HEK293 (cell line): ENCODE measurements around the gene KCNMA1.

Experiments used
- CTCF ChIP-seq: fragments of 450-650 bp; formaldehyde crosslinking; IDR thresholded peaks from 2 replicates; pipeline ENCODE4 v1.5.1; 2016; ENCODE audit warnings: missing biosample characterization, missing genetic modification characterization
- KLF9 ChIP-seq: fragments of 450-650 bp; formaldehyde crosslinking; IDR thresholded peaks from 2 replicates; pipeline ENCODE4 v1.5.1; 2016; ENCODE audit warnings: missing biosample characterization, missing genetic modification characterization, low read depth
- PBX3 ChIP-seq: sonication (generic); formaldehyde crosslinking; IDR thresholded peaks from 2 replicates; pipeline ENCODE4 v1.8.1; 2022; ENCODE audit warnings: mild to moderate bottlenecking, moderate library complexity, missing genetic modification reagents
- PRDM4 ChIP-seq: fragments of 450-650 bp; formaldehyde crosslinking; IDR thresholded peaks from 2 replicates; pipeline ENCODE4 v1.5.1; 2017; ENCODE audit warnings: missing biosample characterization, missing genetic modification characterization
- REST ChIP-seq: fragments of 450-650 bp; formaldehyde crosslinking; IDR thresholded peaks from 2 replicates; pipeline ENCODE4 v1.5.1; 2016; ENCODE audit warnings: missing biosample characterization, missing genetic modification characterization
- ZFP3 ChIP-seq: fragments of 450-650 bp; formaldehyde crosslinking; IDR thresholded peaks from 2 replicates; pipeline ENCODE4 v1.5.1; 2016; ENCODE audit warnings: low read depth, missing biosample characterization, missing genetic modification characterization
- ZNF10 ChIP-seq: fragments of 450-650 bp; formaldehyde crosslinking; IDR thresholded peaks from 2 replicates; pipeline ENCODE4 v1.5.1; 2017; ENCODE audit warnings: missing biosample characterization, missing genetic modification characterization
- ZNF24 ChIP-seq: fragments of 450-650 bp; formaldehyde crosslinking; IDR thresholded peaks from 2 replicates; pipeline ENCODE4 v1.5.1; 2016; ENCODE audit warnings: missing biosample characterization, missing genetic modification characterization
- ZNF274 ChIP-seq, 2 experiments: fragments of 200-500 bp in 1 of 2; fragments of 450-650 bp in 1 of 2; sonication (Bioruptor generic) in 1 of 2; formaldehyde crosslinking in 1 of 2; IDR thresholded peaks; 2 replicates each; pipeline versions ENCODE4 v1.5.1 to v1.6.1; 2014 to 2016; ENCODE audit warnings: borderline replicate concordance in 1 of 2, inconsistent platforms in 1 of 2, low read length in 1 of 2, missing biosample characterization in 1 of 2, missing genetic modification characterization in 1 of 2
- ZNF324 ChIP-seq: fragments of 450-650 bp; formaldehyde crosslinking; IDR thresholded peaks from 2 replicates; pipeline ENCODE4 v1.5.1; 2016; ENCODE audit warnings: missing biosample characterization, missing genetic modification characterization
- ZNF473 ChIP-seq: fragments of 450-650 bp; formaldehyde crosslinking; IDR thresholded peaks from 2 replicates; pipeline ENCODE4 v1.5.1; 2017; ENCODE audit warnings: missing biosample characterization, missing genetic modification characterization
- ZNF501 ChIP-seq: fragments of 450-650 bp; formaldehyde crosslinking; IDR thresholded peaks from 2 replicates; pipeline ENCODE4 v1.5.1; 2016; ENCODE audit warnings: missing biosample characterization, missing genetic modification characterization
- ZNF629 ChIP-seq: fragments of 450-650 bp; formaldehyde crosslinking; IDR thresholded peaks from 2 replicates; pipeline ENCODE4 v1.5.1; 2017; ENCODE audit warnings: missing biosample characterization, missing genetic modification characterization

GRCh38 chr10:77456414-77456813 lies 181.2 kb downstream of the KCNMA1 start:
- TF ChIP-seq ZNF10 (tag by site-specific recombination) (no peak), ZNF501 (tag by site-specific recombination) (no peak), PRDM4 (tag by site-specific recombination) (no peak), ZNF274 (IDR thresholded peaks at IDR 0.05; ENCODE audit: low read length) (no peak), ZNF274 (tag by site-specific recombination; IDR thresholded peaks at IDR 0.05; ENCODE audit: borderline replicate concordance) (no peak), KLF9 (tag by site-specific recombination) (no peak), CTCF (tag by site-specific recombination) (peak; percentile 36; the same call in 1 of the 2 replicates), ZFP3 (tag by site-specific recombination) (no peak), REST (tag by site-specific recombination) (no peak), ZNF629 (tag by site-specific recombination) (no peak), PBX3 (CRISPR knock-in tag) (no peak), ZNF473 (tag by site-specific recombination) (no peak), ZNF324 (tag by site-specific recombination) (no peak), ZNF24 (no peak)
